NCI-H69 (cell line): ENCODE measurements around the gene WDCP.

Source experiments
- DNase-seq: peaks from one replicate; lab custom pipeline; 2025; lab: John Stamatoyannopoulos, UW

Gene WDCP

DNA sequence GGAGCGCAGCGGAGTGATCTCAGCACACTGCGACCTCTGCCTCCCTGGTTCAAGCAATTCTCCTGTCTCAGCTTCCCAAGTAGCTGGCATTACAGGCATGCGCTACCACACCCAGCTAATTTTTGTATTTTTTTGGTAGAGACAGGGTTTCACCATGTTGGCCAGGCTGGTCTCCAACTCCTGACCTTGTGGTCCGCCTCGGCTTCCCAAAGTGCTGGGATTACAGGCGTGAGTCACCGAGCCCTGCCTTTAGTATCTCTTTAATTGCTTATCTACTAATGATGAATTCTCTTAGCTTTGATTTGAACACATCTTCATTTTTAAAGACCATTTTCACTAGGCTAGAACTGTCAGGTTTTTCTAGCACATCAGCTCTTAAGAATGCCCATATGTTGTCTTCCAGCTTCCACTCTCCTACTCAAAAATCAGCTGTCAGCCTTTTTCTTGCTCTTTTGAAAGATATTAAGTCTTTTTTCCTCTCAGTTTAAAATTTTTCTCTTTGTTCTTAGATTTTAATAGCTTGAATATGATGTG, 53.4 kb downstream of the WDCP start:
- no peak for DNase-seq

DNA sequence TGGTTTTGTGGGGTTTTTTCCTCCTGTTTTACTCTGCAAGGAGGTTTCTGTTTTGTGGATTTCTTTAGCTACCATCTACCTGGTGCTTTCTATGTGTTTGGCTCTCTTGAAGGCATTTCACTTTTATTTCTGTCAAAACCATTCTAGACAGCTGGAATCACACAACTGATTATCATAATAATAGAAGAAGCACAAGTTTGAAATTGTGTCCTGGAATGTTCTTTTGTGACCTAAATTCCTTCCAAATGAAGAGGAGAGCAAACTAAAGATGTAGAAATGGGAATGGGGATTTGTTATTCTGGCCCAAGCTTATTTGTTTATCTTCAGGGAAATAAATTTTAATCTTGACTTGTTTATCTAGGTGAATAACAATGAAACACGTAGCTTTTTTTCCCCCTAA, 54.3 kb downstream of the WDCP start:
- no peak for DNase-seq

DNA sequence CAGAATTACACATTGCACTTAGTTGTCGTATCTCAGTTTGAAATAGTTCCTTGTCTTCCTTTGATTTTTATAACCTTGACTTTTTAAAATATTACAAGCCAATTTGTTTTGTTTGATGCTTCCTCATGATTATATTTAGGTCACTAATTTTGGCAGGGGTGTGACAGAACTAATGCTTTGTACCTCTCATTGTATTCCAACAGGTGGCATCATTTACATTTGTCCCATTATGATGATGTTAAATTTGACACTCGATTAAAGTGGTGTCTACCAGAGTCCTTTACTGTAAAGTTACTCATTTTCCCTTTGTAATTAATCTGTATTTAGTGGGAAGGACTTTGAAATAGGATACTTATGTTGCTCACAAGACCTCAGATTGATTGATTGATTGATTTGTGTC, 58.8 kb downstream of the WDCP start:
- DNase-seq, result peak; percentile 25
